Measurements from ENCODE around the gene TMEM219.
"Not testable (repeated sequence)": the region's sequence is repeated elsewhere in the genome, so short reads cannot be mapped to it uniquely, and the experiment has no call there.

TMEM219 gene

DNA sequence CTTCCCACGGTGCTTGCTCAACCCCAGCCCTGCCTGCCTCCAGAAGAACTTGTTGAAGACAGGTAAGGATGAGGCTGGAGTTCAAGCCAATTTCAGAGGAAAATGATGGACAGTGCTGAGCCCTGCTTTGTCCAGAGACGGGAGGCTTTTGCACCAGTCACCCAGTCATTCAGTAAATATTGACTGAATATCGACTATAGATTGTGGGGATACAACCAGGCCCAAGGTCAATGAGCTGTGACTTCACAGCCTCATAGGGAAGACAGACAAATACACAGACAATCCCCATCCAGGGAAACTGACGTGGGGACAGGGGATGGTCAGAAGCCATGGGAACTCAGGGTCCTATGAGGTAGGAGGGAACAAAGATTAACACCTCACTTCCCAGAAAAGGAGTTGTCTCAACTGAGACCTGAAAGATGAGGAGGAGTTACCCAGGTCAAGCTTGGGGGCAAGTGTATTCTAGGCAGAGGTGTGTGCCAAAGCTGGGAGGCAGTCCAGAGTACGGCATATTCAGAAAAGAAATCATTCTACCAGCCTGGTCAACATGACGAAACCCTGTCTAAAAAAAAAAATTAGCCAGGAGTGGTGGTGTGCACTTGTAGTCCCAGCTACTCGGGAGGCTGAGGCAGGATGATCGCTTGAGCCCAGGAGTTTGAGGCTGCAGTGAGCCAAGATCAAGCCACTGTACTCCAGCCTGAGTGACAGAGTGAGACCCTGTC, 54.8 kb downstream of the TMEM219 start:
- DNase-seq = no peak

GRCh38 chr16:30017277-30017656, 55.4 kb downstream of the TMEM219 start:
- no peak for DNase-seq

DNA sequence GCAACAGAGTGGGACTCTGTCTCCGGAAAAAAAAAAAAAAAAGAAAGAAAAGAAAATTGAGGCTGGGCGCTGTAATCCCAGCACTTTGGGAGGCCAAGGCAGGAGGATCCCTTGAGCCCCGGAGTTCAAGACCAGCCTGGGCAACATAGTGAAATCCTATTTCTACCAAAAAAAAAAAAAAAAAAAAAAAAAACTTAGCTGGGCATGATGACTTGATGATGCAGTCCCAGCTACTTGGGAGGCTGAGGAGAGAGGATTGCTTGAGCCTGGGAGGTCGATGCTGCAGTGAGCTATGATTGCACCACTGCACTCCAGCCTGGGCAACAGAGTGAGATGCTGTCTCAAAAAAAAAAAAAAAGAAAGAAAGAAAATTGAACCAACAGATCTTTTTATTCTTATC, 56.1 kb downstream of the TMEM219 start:
- not testable (repeated sequence) for DNase-seq

- DNase-seq = no peak
Observed at GRCh38 chr16:30018731-30019158, 56.9 kb downstream of the TMEM219 start.

Data from activated gamma-delta T cell (primary cell).